SK-N-SH treated with all-trans-retinoic acid at 6 μM for 48 hours (cell line): ENCODE data around the gene CCDC54.

Experiments used
- ATAC-seq: fragments of 200-7000 bp; cut with Tn5 transposase; 3 replicates; pipeline ENCODE4 v1.9.1; 2020; ENCODE audit warnings: mild to moderate bottlenecking, moderate library complexity
- ARNTL ChIP-seq: fragments of 450-650 bp; formaldehyde crosslinking; IDR thresholded peaks from 2 replicates; pipeline ENCODE4 v1.5.0; 2020; ENCODE audit warnings: low read depth, mild to moderate bottlenecking, moderate library complexity, borderline replicate concordance
- BACH2 ChIP-seq: fragments of 250-450 bp; sonication (Bioruptor Pico); IDR thresholded peaks from 2 replicates; pipeline ENCODE4 v1.9.0; 2021; ENCODE audit warnings: mild to moderate bottlenecking, borderline replicate concordance
- CSDC2 ChIP-seq: fragments of 250-450 bp; sonication (Bioruptor Pico); IDR thresholded peaks from 2 replicates; pipeline ENCODE4 v1.5.0; 2020; ENCODE audit warnings: mild to moderate bottlenecking, moderate library complexity
- GLIS3 ChIP-seq: fragments of 250-450 bp; sonication (Bioruptor Pico); IDR thresholded peaks from 2 replicates; pipeline ENCODE4 v1.5.0; 2020; ENCODE audit warnings: mild to moderate bottlenecking, moderate library complexity
- ISL1 ChIP-seq: fragments of 250-450 bp; sonication (Bioruptor Pico); IDR thresholded peaks from 2 replicates; pipeline ENCODE4 v2.1.2; 2022; ENCODE audit warnings: mild to moderate bottlenecking, moderate library complexity
- PPARA ChIP-seq: fragments of 250-450 bp; sonication (Bioruptor Pico); IDR thresholded peaks from 2 replicates; pipeline ENCODE4 v1.5.0; 2020; ENCODE audit warnings: mild to moderate bottlenecking, borderline replicate concordance
- RARB ChIP-seq: fragments of 250-450 bp; sonication (Bioruptor Pico); IDR thresholded peaks from 2 replicates; pipeline ENCODE4 v1.8.0; 2021; ENCODE audit warnings: mild to moderate bottlenecking, moderate library complexity
- SNAI2 ChIP-seq: fragments of 250-450 bp; sonication (Bioruptor Pico); IDR thresholded peaks from 2 replicates; pipeline ENCODE4 v1.5.0; 2020; ENCODE audit warnings: mild to moderate bottlenecking, moderate library complexity
- TCF4 ChIP-seq: fragments of 250-450 bp; sonication (Bioruptor Pico); IDR thresholded peaks from 2 replicates; pipeline ENCODE4 v1.8.0; 2021; ENCODE audit warnings: mild to moderate bottlenecking, moderate library complexity, borderline replicate concordance
- TOX ChIP-seq: fragments of 250-450 bp; sonication (Bioruptor Pico); IDR thresholded peaks from 2 replicates; pipeline ENCODE4 v1.8.0; 2021; ENCODE audit warnings: mild to moderate bottlenecking, moderate library complexity, borderline replicate concordance
- ZFP3 ChIP-seq: fragments of 250-450 bp; sonication (Bioruptor Pico); IDR thresholded peaks from 2 replicates; pipeline ENCODE4 v1.5.0; 2020; ENCODE audit warnings: mild to moderate bottlenecking, moderate library complexity
- ZFP30 ChIP-seq: fragments of 450-650 bp; formaldehyde crosslinking; IDR thresholded peaks from 2 replicates; pipeline ENCODE4 v1.5.0; 2022; ENCODE audit warnings: mild to moderate bottlenecking, moderate library complexity
- ZNF565 ChIP-seq: fragments of 450-650 bp; formaldehyde crosslinking; conservative IDR thresholded peaks from 2 replicates; pipeline ENCODE4 v1.5.0; 2020; ENCODE audit warnings: low read depth, mild to moderate bottlenecking, moderate library complexity
- ZNF70 ChIP-seq: fragments of 450-650 bp; formaldehyde crosslinking; IDR thresholded peaks from 2 replicates; pipeline ENCODE4 v1.5.0; 2020; ENCODE audit warnings: mild to moderate bottlenecking, moderate library complexity
- ZNF8 ChIP-seq: fragments of 450-650 bp; formaldehyde crosslinking; IDR thresholded peaks from 2 replicates; pipeline ENCODE4 v1.5.0; 2020; ENCODE audit warnings: mild to moderate bottlenecking, moderate library complexity
- TF ChIP-seq, protein P1 (sequence below): fragments of 250-450 bp; sonication (Bioruptor Pico); IDR thresholded peaks from 2 replicates; pipeline ENCODE4 v1.8.0; 2021; ENCODE audit warnings: low read depth, mild to moderate bottlenecking, moderate library complexity, borderline replicate concordance
- TF ChIP-seq, protein P2 (sequence below): fragments of 250-450 bp; sonication (Bioruptor Pico); IDR thresholded peaks from 2 replicates; pipeline ENCODE4 v1.5.0; 2020; ENCODE audit warnings: mild to moderate bottlenecking, moderate library complexity
- TF ChIP-seq, protein P3 (sequence below): fragments of 250-450 bp; sonication (Bioruptor Pico); IDR thresholded peaks from 2 replicates; pipeline ENCODE4 v1.5.1; 2020; ENCODE audit warnings: low read depth, mild to moderate bottlenecking, moderate library complexity
- TF ChIP-seq, protein P4 (sequence below): fragments of 250-450 bp; sonication (Bioruptor Pico); IDR thresholded peaks from 2 replicates; pipeline ENCODE4 v1.8.0; 2020; ENCODE audit warnings: mild to moderate bottlenecking, moderate library complexity, borderline replicate concordance
- TF ChIP-seq, protein P5 (sequence below): fragments of 250-450 bp; sonication (Bioruptor Pico); IDR thresholded peaks from 2 replicates; pipeline ENCODE4 v1.5.1; 2021; ENCODE audit warnings: mild to moderate bottlenecking, moderate library complexity

The CCDC54 gene

DNA sequence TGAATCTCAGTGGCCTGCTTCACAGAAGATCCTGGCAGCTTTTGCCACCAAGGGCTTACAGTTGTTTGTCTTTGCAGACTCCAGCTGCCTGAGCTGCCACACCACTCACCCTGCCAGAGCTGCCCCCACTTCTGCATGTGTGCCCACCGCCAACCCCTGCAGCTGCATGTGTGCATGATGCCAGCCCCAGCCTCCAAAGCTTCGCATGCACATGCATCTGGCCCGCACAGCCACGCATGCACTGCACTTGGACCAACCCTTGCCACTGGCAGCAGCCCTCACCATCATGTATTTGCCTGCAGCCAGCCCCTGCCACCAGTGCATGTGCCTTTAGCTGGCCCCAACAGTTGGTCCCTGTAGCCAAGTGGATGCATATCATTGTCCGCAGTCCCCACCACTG is 31.3 kb downstream of the CCDC54 start (continued):
- TF ChIP-seq ZNF565 (CRISPR knock-in tag): no peak
- no peak for TF ChIP-seq CSDC2 (CRISPR knock-in tag)
- TF ChIP-seq, protein P1, sequence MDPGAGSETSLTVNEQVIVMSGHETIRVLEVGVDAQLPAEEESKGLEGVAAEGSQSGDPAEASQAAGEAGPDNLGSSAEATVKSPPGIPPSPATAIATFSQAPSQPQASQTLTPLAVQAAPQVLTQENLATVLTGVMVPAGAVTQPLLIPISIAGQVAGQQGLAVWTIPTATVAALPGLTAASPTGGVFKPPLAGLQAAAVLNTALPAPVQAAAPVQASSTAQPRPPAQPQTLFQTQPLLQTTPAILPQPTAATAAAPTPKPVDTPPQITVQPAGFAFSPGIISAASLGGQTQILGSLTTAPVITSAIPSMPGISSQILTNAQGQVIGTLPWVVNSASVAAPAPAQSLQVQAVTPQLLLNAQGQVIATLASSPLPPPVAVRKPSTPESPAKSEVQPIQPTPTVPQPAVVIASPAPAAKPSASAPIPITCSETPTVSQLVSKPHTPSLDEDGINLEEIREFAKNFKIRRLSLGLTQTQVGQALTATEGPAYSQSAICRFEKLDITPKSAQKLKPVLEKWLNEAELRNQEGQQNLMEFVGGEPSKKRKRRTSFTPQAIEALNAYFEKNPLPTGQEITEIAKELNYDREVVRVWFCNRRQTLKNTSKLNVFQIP (CRISPR knock-in tag): no peak
- TF ChIP-seq SNAI2 (CRISPR knock-in tag): no peak
- no peak for TF ChIP-seq BACH2
- no peak for TF ChIP-seq RARB (CRISPR knock-in tag)
- TF ChIP-seq ISL1 (CRISPR knock-in tag): no peak
- no peak for TF ChIP-seq TOX (CRISPR knock-in tag)
- no peak for TF ChIP-seq ZFP30
- TF ChIP-seq PPARA: no peak
- TF ChIP-seq ARNTL (CRISPR knock-in tag): no peak

DNA sequence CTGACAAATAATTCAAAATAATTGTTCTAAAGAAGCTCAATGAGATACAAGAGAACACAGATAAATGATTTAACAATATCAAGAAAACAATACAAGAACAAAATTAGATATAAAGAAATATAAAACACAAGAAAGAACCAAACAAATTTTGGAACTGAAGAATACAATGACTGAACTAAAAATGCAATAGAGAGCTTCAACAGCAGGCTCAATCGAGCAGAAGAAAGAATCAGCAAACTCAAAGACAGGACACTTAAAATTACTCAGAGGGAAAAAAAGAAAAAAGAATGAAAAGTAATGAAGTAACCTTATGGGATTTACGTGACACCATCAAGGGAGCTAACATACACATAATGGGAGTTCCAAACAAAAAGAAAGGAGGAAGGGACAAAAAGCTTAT is 32.1 kb downstream of the CCDC54 start:
- TF ChIP-seq PPARA (no peak), TOX (CRISPR knock-in tag) (no peak), TCF4 (CRISPR knock-in tag) (no peak), SNAI2 (CRISPR knock-in tag) (no peak), ZFP30 (no peak), BACH2 (no peak), CSDC2 (CRISPR knock-in tag) (no peak), GLIS3 (no peak), ZNF70 (CRISPR knock-in tag) (no peak), RARB (CRISPR knock-in tag) (no peak), ZNF8 (CRISPR knock-in tag) (no peak), ZFP3 (CRISPR knock-in tag) (no peak)
- TF ChIP-seq, protein P2, sequence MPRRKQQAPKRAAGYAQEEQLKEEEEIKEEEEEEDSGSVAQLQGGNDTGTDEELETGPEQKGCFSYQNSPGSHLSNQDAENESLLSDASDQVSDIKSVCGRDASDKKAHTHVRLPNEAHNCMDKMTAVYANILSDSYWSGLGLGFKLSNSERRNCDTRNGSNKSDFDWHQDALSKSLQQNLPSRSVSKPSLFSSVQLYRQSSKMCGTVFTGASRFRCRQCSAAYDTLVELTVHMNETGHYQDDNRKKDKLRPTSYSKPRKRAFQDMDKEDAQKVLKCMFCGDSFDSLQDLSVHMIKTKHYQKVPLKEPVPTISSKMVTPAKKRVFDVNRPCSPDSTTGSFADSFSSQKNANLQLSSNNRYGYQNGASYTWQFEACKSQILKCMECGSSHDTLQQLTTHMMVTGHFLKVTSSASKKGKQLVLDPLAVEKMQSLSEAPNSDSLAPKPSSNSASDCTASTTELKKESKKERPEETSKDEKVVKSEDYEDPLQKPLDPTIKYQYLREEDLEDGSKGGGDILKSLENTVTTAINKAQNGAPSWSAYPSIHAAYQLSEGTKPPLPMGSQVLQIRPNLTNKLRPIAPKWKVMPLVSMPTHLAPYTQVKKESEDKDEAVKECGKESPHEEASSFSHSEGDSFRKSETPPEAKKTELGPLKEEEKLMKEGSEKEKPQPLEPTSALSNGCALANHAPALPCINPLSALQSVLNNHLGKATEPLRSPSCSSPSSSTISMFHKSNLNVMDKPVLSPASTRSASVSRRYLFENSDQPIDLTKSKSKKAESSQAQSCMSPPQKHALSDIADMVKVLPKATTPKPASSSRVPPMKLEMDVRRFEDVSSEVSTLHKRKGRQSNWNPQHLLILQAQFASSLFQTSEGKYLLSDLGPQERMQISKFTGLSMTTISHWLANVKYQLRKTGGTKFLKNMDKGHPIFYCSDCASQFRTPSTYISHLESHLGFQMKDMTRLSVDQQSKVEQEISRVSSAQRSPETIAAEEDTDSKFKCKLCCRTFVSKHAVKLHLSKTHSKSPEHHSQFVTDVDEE: no peak
- TF ChIP-seq, protein P3, sequence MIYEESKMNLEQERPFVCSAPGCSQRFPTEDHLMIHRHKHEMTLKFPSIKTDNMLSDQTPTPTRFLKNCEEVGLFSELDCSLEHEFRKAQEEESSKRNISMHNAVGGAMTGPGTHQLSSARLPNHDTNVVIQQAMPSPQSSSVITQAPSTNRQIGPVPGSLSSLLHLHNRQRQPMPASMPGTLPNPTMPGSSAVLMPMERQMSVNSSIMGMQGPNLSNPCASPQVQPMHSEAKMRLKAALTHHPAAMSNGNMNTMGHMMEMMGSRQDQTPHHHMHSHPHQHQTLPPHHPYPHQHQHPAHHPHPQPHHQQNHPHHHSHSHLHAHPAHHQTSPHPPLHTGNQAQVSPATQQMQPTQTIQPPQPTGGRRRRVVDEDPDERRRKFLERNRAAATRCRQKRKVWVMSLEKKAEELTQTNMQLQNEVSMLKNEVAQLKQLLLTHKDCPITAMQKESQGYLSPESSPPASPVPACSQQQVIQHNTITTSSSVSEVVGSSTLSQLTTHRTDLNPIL (CRISPR knock-in tag): no peak
- TF ChIP-seq, protein P1 (CRISPR knock-in tag): no peak
- TF ChIP-seq, protein P4, sequence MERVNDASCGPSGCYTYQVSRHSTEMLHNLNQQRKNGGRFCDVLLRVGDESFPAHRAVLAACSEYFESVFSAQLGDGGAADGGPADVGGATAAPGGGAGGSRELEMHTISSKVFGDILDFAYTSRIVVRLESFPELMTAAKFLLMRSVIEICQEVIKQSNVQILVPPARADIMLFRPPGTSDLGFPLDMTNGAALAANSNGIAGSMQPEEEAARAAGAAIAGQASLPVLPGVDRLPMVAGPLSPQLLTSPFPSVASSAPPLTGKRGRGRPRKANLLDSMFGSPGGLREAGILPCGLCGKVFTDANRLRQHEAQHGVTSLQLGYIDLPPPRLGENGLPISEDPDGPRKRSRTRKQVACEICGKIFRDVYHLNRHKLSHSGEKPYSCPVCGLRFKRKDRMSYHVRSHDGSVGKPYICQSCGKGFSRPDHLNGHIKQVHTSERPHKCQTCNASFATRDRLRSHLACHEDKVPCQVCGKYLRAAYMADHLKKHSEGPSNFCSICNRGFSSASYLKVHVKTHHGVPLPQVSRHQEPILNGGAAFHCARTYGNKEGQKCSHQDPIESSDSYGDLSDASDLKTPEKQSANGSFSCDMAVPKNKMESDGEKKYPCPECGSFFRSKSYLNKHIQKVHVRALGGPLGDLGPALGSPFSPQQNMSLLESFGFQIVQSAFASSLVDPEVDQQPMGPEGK: no peak
- TF ChIP-seq, protein P5, sequence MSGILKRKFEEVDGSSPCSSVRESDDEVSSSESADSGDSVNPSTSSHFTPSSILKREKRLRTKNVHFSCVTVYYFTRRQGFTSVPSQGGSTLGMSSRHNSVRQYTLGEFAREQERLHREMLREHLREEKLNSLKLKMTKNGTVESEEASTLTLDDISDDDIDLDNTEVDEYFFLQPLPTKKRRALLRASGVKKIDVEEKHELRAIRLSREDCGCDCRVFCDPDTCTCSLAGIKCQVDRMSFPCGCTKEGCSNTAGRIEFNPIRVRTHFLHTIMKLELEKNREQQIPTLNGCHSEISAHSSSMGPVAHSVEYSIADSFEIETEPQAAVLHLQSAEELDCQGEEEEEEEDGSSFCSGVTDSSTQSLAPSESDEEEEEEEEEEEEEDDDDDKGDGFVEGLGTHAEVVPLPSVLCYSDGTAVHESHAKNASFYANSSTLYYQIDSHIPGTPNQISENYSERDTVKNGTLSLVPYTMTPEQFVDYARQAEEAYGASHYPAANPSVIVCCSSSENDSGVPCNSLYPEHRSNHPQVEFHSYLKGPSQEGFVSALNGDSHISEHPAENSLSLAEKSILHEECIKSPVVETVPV (CRISPR knock-in tag): no peak
- TF ChIP-seq, all 23 proteins: peak for 0
- ATAC-seq: no peak

DNA sequence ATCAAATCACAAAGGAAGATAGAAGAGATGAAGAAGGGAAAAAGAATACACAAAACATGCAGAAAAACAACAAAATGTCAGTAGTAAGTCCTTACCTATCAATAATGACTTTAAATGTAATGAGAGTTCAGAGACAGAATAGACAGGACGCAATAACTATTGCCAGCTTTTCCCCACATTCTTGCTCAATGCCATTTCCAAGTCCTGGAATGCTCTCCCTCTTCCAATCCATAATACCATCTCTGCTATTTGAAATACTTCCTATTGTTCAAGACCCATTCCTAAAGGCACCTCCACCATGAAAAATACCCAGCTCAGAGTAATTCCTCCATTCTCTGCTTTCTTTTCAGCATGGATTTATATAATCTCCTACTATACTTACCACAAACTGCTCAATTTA is 33.4 kb downstream of the CCDC54 start:
- ATAC-seq: no peak

More for the DNA sequence above, 33.4 kb downstream of the CCDC54 start:
- TF ChIP-seq, protein P4: no peak
- TF ChIP-seq PPARA (no peak), ZNF70 (CRISPR knock-in tag) (no peak)
- TF ChIP-seq, all 23 proteins: peak for 0
